CD4-positive, alpha-beta memory T cell (primary cell): ENCODE data around the gene WNT3A. TPM values are rescaled to one million over a fixed set of nuclear protein-coding genes. Genes with fewer than 3 reads are reported as not detected.
A peak's percentile ranks its signal among the peaks of the same experiment; 100 is the strongest.

Experiments
- CTCF ChIA-PET: fragments of 350-600 bp; sonication (Branson Sonifier 250); formaldehyde crosslinking; loops from one replicate; lab custom pipeline; 2021; ENCODE audit warnings: inconsistent platforms; ENCODE audit not compliant: partially characterized antibody; lab: Charles Lee
- POLR2A ChIA-PET: fragments of 350-600 bp; sonication (Branson Sonifier 250); formaldehyde crosslinking; loops from one replicate; lab custom pipeline; 2021; ENCODE audit not compliant: partially characterized antibody; lab: Charles Lee
- DNase-seq, 5 donors: peaks; one replicate each; pipeline versions ENCODE4 v3.0.0 to v3.0.0-alpha.2; 2020 to 2022; ENCODE audit warnings: mixed read lengths in 1 of 5
- H3K27ac ChIP-seq: one replicate; pipeline ENCODE4 v1.7.0; 2013; ENCODE audit warnings: low read depth, low read length
- H3K27me3 ChIP-seq: 2 replicates; pipeline ENCODE4 v1.7.0; 2013; ENCODE audit warnings: mild to moderate bottlenecking, low read length, moderate library complexity; ENCODE audit not compliant: insufficient read depth
- H3K36me3 ChIP-seq: 2 replicates; pipeline ENCODE4 v1.7.0; 2013; ENCODE audit warnings: mild to moderate bottlenecking, low read length, moderate library complexity; ENCODE audit not compliant: insufficient read depth
- H3K4me1 ChIP-seq: 2 replicates; pipeline ENCODE4 v1.7.0; 2013; ENCODE audit warnings: mild to moderate bottlenecking, low read length, moderate library complexity; ENCODE audit not compliant: insufficient read depth
- H3K4me3 ChIP-seq, 2 donors: one replicate each; pipeline ENCODE4 v1.7.0; 2013; ENCODE audit warnings: low read length in 2 of 2, mild to moderate bottlenecking in 1 of 2
- H3K9me3 ChIP-seq, 2 donors: one replicate each; pipeline ENCODE4 v1.7.0; 2013; ENCODE audit warnings: low read length in 2 of 2, control low read depth in 1 of 2; ENCODE audit not compliant: control insufficient read depth in 1 of 2
- H3K27ac Mint-ChIP-seq, 7 donors: one replicate each; pipeline ENCODE4 v1.8.0; 2020 to 2021; ENCODE audit warnings: mixed read lengths in 7 of 7, mild to moderate bottlenecking in 6 of 7, inconsistent platforms in 3 of 7, moderate library complexity in 3 of 7
- H3K27me3 Mint-ChIP-seq, 2 donors: one replicate each; pipeline ENCODE4 v1.8.0; 2020 to 2021; ENCODE audit warnings: mixed read lengths in 2 of 2
- H3K36me3 Mint-ChIP-seq, 2 donors: one replicate each; pipeline ENCODE4 v1.8.0; 2020 to 2021; ENCODE audit warnings: mixed read lengths in 2 of 2, inconsistent platforms in 1 of 2, mild to moderate bottlenecking in 1 of 2
- H3K4me1 Mint-ChIP-seq, 4 donors: one replicate each; pipeline ENCODE4 v1.8.0; 2020 to 2021; ENCODE audit warnings: mixed read lengths in 4 of 4, mild to moderate bottlenecking in 1 of 4
- H3K4me3 Mint-ChIP-seq, 8 donors: one replicate each; pipeline ENCODE4 v1.8.0; 2020 to 2021; ENCODE audit warnings: mixed read lengths in 8 of 8, mild to moderate bottlenecking in 7 of 8, moderate library complexity in 6 of 8, inconsistent platforms in 3 of 8
- H3K9me3 Mint-ChIP-seq, 8 donors: one replicate each; pipeline ENCODE4 v1.8.0; 2020 to 2021; ENCODE audit warnings: mixed read lengths in 8 of 8, mild to moderate bottlenecking in 5 of 8, inconsistent platforms in 3 of 8, moderate library complexity in 1 of 8
- intact Hi-C: fragments of 100-400 bp; cut with micrococcal nuclease; formaldehyde crosslinking; loops from one replicate; pipeline ENCODE4 v1.15.1; 2023
- polyA plus RNA-seq, 2 donors: library from polyadenylated mRNA; unstranded; fragments of 300-500 nt; fragmentation: Illumina TruSeq; gene quantifications; one replicate each; pipeline ENCODE4 v1.2.3, GENCODE V29; 2021
- total RNA-seq, 2 experiments: library from RNA; stranded (reverse); gene quantifications; one replicate each; pipeline ENCODE4 v1.2.3, GENCODE V29; 2021

Gene WNT3A
- total and polyA plus RNA-seq, 4 experiments from 2014 or later, result not detected

GRCh38 chr1:228060458-228061190 is 53.8 kb downstream of the WNT3A start:
- H3K9me3 Mint-ChIP-seq, result no peaks in the 10 kb centered on the region
- H3K36me3 Mint-ChIP-seq, result no peaks in the 10 kb centered on the region
- Histone ChIP-seq H3K4me3 (peak overlapping the region in 1 of 2 donors; percentile 55), H3K36me3 (no peaks in the 10 kb centered on the region), H3K27ac (no peak overlapping the region), H3K27me3 (peaks cover 16% of the 10 kb centered on the region), H3K9me3 (no peaks in the 10 kb centered on the region), H3K4me1 (peaks cover 24% of the 10 kb centered on the region)
- ChIA-PET POLR2A (interaction anchor here (1.7 to 2.3 kb wide), 2 partner anchors 16 to 21 kb away, joined by 6 to 7 read pairs; partner anchors contain the start of gene ARF1), CTCF (no interaction called here)
- no peak for DNase-seq
- peaks cover 5 to 18% (median 12%) of the 10 kb centered on the region in 4 donors for H3K4me1 Mint-ChIP-seq
- intact Hi-C loops, result no loop called here
- H3K27me3 Mint-ChIP-seq, result peaks cover 11 to 23% of the 10 kb centered on the region in 2 donors
- peak overlapping the region in 4 of 8 donors; percentile 17 to 70 (median 45) for H3K4me3 Mint-ChIP-seq
- peak overlapping the region in 3 of 7 donors; percentile 10 to 58 (median 12) for H3K27ac Mint-ChIP-seq

GRCh38 chr1:228061411-228062084 is 54.8 kb downstream of the WNT3A start:
- DNase-seq, result no peak
- Mint-ChIP-seq H3K36me3 (no peaks in the 10 kb centered on the region), H3K27me3 (peaks cover 12 to 23% of the 10 kb centered on the region in 2 donors), H3K4me3 (peak overlapping the region in 3 of 8 donors; percentile 17 to 70 (median 57)), H3K9me3 (no peaks in the 10 kb centered on the region), H3K4me1 (peaks cover 5 to 18% (median 12%) of the 10 kb centered on the region in 4 donors), H3K27ac (peak overlapping the region in 2 of 7 donors; percentile 9 to 10)
- Histone ChIP-seq H3K4me1 (peaks cover 24% of the 10 kb centered on the region), H3K9me3 (no peaks in the 10 kb centered on the region), H3K4me3 (no peak overlapping the region), H3K27me3 (peaks cover 16% of the 10 kb centered on the region), H3K27ac (no peak overlapping the region), H3K36me3 (no peaks in the 10 kb centered on the region)
- intact Hi-C loops, result no loop called here
- POLR2A ChIA-PET, result interaction anchor here (1.7 to 2.3 kb wide), 2 partner anchors 16 to 21 kb away, joined by 6 to 7 read pairs; partner anchors contain the start of gene ARF1
- CTCF ChIA-PET, result no interaction called here

- peaks cover 5 to 18% (median 12%) of the 10 kb centered on the region in 4 donors for H3K4me1 Mint-ChIP-seq
- no peak overlapping the region for H3K4me3 ChIP-seq
- no peak overlapping the region for H3K27ac ChIP-seq
- H3K27me3 Mint-ChIP-seq, result peaks cover 15 to 24% of the 10 kb centered on the region in 2 donors
- no peaks in the 10 kb centered on the region for H3K9me3 Mint-ChIP-seq
- no peaks in the 10 kb centered on the region for H3K36me3 ChIP-seq
- ChIA-PET POLR2A (interaction anchor here (1.4 kb wide), 1 partner anchor 20 kb away, joined by 3 read pairs; the partner anchor contains the start of gene ARF1), CTCF (no interaction called here)
- intact Hi-C loops, result no loop called here
- H3K36me3 Mint-ChIP-seq, result no peaks in the 10 kb centered on the region
- peaks cover 24% of the 10 kb centered on the region for H3K4me1 ChIP-seq
- H3K27me3 ChIP-seq, result peaks cover 22% of the 10 kb centered on the region
- no peak overlapping the region for H3K4me3 Mint-ChIP-seq
- no peak for DNase-seq
- no peak overlapping the region for H3K27ac Mint-ChIP-seq
- no peaks in the 10 kb centered on the region for H3K9me3 ChIP-seq
Measured at GRCh38 chr1:228062085-228062791, 55.4 kb downstream of the WNT3A start.

GRCh38 chr1:228062812-228063211 is 56.0 kb downstream of the WNT3A start:
- H3K27me3 ChIP-seq, result peaks cover 26% of the 10 kb centered on the region
- CTCF ChIA-PET, result no interaction called here

GRCh38 chr1:228063251-228064191 is 56.7 kb downstream of the WNT3A start:
- H3K4me1 Mint-ChIP-seq, result peaks cover 3 to 18% (median 9%) of the 10 kb centered on the region in 4 donors
- no peak overlapping the region for H3K4me3 Mint-ChIP-seq
- H3K27ac Mint-ChIP-seq, result peak overlapping the region in 1 of 7 donors; percentile 65
- peaks cover 24% of the 10 kb centered on the region for H3K4me1 ChIP-seq
- H3K4me3 ChIP-seq, result no peak overlapping the region
- peaks cover 15 to 16% of the 10 kb centered on the region in 2 donors for H3K27me3 Mint-ChIP-seq
- no peaks in the 10 kb centered on the region for H3K36me3 Mint-ChIP-seq
- CTCF ChIA-PET, result no interaction called here
- intact Hi-C loops, result no loop called here
- no peaks in the 10 kb centered on the region for H3K9me3 ChIP-seq
- no peak overlapping the region for H3K27ac ChIP-seq
- peaks cover 26% of the 10 kb centered on the region for H3K27me3 ChIP-seq
- POLR2A ChIA-PET, result interaction anchor here (1.4 kb wide), 1 partner anchor 19 kb away, joined by 3 read pairs; the partner anchor contains the start of gene ARF1
- DNase-seq, result no peak
- no peaks in the 10 kb centered on the region for H3K9me3 Mint-ChIP-seq
- no peaks in the 10 kb centered on the region for H3K36me3 ChIP-seq

More at GRCh38 chr1:228062812-228063211, 56.0 kb downstream of the WNT3A start:
- intact Hi-C loops, result no loop called here
- DNase-seq, result no peak
- H3K27ac Mint-ChIP-seq, result no peak overlapping the region
- H3K36me3 Mint-ChIP-seq, result no peaks in the 10 kb centered on the region
- Histone ChIP-seq H3K27ac (no peak overlapping the region), H3K4me1 (peaks cover 24% of the 10 kb centered on the region), H3K4me3 (no peak overlapping the region), H3K36me3 (no peaks in the 10 kb centered on the region), H3K9me3 (no peaks in the 10 kb centered on the region)
- no peak overlapping the region for H3K4me3 Mint-ChIP-seq
- POLR2A ChIA-PET, result interaction anchor here (1.4 kb wide), 1 partner anchor 20 kb away, joined by 3 read pairs; the partner anchor contains the start of gene ARF1
- no peaks in the 10 kb centered on the region for H3K9me3 Mint-ChIP-seq
- H3K27me3 Mint-ChIP-seq, result peaks cover 15 to 21% of the 10 kb centered on the region in 2 donors
- peaks cover 3 to 18% (median 12%) of the 10 kb centered on the region in 4 donors for H3K4me1 Mint-ChIP-seq

- Histone ChIP-seq H3K9me3 (no peaks in the 10 kb centered on the region), H3K4me1 (peaks cover 21% of the 10 kb centered on the region), H3K36me3 (no peaks in the 10 kb centered on the region), H3K27me3 (peaks cover 26% of the 10 kb centered on the region), H3K27ac (no peak overlapping the region), H3K4me3 (no peak overlapping the region)
- H3K36me3 Mint-ChIP-seq, result no peaks in the 10 kb centered on the region
- POLR2A ChIA-PET, result interaction anchor here (1.9 kb wide), 1 partner anchor 18 kb away, joined by 5 read pairs; the partner anchor contains the start of gene ARF1
- H3K27me3 Mint-ChIP-seq, result peaks cover 15 to 16% of the 10 kb centered on the region in 2 donors
- no peak overlapping the region for H3K27ac Mint-ChIP-seq
- H3K4me3 Mint-ChIP-seq, result no peak overlapping the region
- H3K9me3 Mint-ChIP-seq, result no peaks in the 10 kb centered on the region
- peaks cover 3 to 18% (median 7%) of the 10 kb centered on the region in 4 donors for H3K4me1 Mint-ChIP-seq
- CTCF ChIA-PET, result no interaction called here
- DNase-seq, result no peak
- intact Hi-C loops, result no loop called here
Measured at GRCh38 chr1:228064296-228064695, 57.5 kb downstream of the WNT3A start.
